HFF-Myc (cell line): ENCODE results near the gene GAS6.
A peak's percentile ranks its signal among the peaks of the same experiment; 100 is the strongest.

Experiments
- DNase-seq: peaks from one replicate; pipeline ENCODE4 v3.0.0-alpha.2; 2011; ENCODE audit warnings: low read depth; ENCODE audit errors: extremely low read depth
- H3K4me3 ChIP-seq: replicated peaks from 2 replicates; pipeline ENCODE4 v1.5.1; 2011; ENCODE audit warnings: low read depth, mild to moderate bottlenecking, control low read depth, low read length
- TF ChIP-seq, protein P1 (sequence below): IDR thresholded peaks from 2 replicates; pipeline ENCODE4 v1.5.1; 2012; ENCODE audit warnings: mild to moderate bottlenecking, low read depth, low read length, control low read depth; ENCODE audit errors: missing control alignments

The GAS6 gene

DNA sequence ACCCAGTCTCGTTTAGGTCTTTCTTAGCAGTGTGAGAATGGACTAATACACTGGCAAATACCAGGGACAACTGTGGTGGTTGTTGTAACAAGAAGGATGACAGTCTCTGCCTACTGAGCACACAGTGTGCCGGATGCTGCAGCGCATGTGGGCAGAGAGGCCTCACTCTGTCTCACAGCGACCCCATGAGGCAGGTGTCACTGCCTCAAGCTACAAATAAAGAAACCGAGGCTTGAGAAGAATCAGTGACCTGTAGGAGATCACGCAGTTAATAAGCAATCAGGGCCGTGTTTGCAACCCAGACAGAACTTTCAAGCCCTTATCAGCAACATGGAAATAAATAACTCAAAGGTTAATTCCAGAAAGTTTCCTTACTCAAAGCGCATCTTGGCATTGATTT, 40.5 kb upstream of the GAS6 start:
- TF ChIP-seq, protein P1, sequence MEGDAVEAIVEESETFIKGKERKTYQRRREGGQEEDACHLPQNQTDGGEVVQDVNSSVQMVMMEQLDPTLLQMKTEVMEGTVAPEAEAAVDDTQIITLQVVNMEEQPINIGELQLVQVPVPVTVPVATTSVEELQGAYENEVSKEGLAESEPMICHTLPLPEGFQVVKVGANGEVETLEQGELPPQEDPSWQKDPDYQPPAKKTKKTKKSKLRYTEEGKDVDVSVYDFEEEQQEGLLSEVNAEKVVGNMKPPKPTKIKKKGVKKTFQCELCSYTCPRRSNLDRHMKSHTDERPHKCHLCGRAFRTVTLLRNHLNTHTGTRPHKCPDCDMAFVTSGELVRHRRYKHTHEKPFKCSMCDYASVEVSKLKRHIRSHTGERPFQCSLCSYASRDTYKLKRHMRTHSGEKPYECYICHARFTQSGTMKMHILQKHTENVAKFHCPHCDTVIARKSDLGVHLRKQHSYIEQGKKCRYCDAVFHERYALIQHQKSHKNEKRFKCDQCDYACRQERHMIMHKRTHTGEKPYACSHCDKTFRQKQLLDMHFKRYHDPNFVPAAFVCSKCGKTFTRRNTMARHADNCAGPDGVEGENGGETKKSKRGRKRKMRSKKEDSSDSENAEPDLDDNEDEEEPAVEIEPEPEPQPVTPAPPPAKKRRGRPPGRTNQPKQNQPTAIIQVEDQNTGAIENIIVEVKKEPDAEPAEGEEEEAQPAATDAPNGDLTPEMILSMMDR: peak; percentile 49
- no peak overlapping the region for H3K4me3 ChIP-seq
- DNase-seq: no peak

DNA sequence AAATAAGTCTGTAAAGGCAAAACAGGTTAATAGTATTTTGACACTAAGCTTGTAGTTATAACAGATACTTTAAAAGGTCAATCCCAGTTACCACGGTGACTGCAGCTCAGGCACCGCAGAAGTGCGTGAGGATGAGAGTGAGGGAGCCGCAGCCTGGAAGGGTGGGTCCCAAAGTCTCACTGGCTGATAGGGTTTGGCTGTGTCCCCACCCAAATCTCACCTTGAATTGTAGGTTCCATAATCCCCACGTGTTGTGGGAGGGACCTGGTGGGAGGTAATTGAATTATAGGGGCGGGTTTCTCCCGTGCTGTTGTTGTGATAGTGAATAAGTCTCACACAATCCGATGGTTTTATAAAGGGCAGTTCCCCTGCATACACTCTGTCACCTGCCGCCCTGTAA, 40.0 kb upstream of the GAS6 start:
- no peak overlapping the region for H3K4me3 ChIP-seq
- TF ChIP-seq, protein P1: no peak
- no peak for DNase-seq

DNA sequence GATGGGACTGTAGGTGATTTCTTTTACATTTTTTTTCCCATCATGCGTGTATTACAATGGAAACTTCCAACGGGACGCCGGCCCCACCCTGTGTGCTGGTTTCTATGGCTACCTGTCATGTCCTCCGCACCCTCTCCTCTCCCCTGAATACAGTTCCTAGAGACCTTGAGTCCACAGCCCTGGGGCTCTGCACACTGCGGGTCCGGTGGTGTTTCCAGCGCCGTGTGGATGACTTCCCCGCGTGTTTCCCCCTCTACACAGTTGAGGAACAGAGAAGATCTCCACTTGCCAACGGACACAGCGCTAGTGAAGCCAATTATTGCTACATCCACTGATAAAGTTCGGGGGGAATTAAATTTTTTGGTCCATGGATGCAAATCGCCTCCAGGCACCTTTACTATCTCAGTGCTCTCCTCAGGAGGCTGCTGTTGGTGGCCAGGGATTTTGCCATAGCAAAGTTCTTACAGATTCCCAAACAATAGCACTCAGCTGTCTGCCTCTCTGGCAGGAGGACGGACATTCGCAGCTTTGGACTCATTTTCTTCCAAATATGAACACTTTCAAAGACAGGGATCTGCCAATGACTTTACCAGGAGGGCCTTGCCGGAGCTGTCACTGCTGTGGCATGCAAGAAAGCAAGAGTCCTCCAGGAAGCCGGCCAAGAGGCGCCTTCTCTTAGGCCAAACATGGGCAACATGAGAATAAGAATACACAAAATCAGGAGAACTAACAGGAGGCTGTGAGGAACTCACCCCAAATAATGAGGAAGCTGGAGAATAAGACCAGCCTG, 39.3 kb upstream of the GAS6 start:
- no peak overlapping the region for H3K4me3 ChIP-seq
- DNase-seq: no peak
- TF ChIP-seq, protein P1: no peak

DNA sequence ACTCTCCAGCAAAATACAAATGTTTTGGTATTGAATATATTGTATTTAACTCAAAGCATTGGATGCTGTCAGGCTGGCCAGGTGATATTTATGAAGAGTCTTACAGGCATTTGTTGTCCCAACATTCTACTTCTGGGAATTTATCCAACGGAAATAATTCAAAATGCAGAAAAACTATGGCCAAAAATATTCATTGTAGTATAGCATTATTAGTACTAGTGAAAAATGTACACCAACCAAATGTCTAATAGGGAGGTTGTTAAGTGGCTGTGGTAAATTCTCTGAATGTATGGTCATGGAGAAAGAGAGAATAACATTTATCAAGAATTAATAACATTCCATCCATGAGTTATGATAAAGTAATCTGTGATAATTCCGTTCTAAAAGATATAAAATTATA, 38.6 kb upstream of the GAS6 start:
- no peak overlapping the region for H3K4me3 ChIP-seq
- DNase-seq: no peak
- TF ChIP-seq, protein P1: no peak

DNA sequence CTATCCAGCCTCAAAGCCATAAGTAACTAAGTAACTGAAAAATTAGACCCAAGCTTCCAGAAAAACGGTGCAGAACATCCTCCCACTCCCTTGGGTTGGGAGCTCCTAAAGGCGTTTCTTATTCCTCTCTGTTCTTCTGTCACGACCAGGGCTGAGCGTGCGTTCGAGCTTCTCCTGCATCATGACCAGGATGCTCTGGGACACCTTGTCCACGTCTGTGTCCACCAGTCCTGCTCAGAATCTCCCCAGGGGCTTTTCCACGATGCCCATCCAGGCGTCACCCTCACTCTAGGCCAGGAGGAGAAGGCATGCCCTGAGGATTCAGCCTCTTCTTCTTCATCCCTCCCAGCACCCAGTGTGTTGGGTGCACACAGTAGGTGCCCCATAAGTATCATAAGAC, 37.8 kb upstream of the GAS6 start:
- no peak for DNase-seq
- no peak overlapping the region for H3K4me3 ChIP-seq
- TF ChIP-seq, protein P1: no peak

DNA sequence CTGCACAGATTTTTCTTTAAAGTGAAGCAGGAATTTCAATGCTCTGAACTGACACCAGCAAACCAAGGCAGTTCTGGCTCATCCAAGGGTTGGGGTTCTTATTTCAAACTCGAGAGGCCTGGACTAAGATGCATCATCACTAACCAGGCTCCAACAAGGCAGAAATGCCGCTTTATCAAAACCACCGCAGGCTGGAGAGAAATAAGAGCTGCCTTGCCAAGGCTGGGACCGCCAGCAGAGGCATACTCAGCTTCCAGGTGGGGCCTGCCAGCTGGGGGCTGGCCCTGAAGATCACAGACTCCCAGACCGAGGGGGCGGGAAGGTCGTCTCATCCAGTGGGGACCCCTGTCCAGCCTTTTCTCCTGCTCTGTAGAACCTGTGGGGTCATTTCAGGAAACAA, 37.4 kb upstream of the GAS6 start:
- TF ChIP-seq, protein P1: no peak
- H3K4me3 ChIP-seq: no peak overlapping the region
- DNase-seq: no peak

DNA sequence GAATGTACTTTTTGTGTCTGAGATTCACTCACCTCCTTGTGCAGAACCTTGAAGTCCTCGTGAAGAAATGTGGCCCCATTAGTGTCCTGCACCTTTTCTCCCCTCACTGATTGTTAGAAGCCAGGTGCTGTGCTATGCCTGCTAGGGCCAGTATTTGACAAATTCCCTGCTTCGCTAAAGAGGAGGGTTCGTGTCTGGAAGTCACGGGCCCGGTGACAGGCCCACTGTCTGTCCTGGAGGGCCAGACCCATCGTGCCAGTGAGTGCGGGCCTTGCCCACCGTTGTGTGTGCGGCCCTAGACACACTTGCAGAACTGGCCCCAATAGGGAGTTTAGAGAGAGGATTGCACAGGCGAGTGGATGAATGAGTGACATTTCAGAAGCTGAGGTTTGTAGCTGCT, 36.8 kb upstream of the GAS6 start:
- TF ChIP-seq, protein P1: no peak
- H3K4me3 ChIP-seq: no peak overlapping the region
- no peak for DNase-seq
